GM18526 (cell line): Measurements from ENCODE around the gene PAPPA2.

Experiments used
- POLR2A ChIP-seq: IDR thresholded peaks from 3 replicates; pipeline ENCODE4 v1.6.1; 2011; ENCODE audit not compliant: insufficient read length; ENCODE audit errors: extremely low read depth

The PAPPA2 gene

DNA sequence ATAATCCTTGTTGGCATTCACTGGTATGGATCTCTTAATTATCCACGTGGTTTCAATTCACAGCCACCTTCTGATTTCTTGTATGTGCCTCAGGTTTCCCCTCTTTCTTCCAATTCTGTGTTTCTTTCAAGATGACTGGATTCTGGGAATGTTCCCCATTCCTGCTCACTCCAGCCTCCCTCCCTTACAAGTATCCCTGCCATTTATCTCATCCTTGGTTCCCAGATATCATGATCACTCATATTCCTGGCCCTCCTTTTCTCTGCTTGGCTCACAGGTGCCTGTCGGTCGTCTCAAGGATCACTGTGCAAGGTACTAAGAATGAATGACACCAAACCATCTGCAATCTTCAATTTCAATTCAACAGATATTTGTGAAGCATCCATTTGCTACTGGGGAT, 422.4 kb downstream of the PAPPA2 start:
- TF ChIP-seq POLR2A = no peak

DNA sequence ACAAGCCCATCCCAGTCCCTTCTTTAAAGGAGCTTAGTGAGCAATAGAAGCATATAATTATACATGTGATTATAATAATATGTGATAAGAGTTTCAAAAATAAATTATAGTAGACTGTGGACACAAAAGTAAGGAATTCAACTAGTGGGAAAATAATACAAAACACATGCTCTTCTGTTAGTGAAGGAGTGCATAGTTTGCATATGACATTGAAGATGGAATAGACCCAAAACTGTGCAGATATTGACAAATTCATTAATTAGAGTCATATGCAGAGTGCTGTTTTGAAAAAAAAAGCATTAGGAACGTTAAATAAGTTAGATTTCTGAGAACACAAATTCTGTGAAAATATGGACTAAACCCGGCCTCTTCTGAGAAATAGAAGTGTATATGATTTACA, 422.8 kb downstream of the PAPPA2 start:
- no peak for TF ChIP-seq POLR2A

DNA sequence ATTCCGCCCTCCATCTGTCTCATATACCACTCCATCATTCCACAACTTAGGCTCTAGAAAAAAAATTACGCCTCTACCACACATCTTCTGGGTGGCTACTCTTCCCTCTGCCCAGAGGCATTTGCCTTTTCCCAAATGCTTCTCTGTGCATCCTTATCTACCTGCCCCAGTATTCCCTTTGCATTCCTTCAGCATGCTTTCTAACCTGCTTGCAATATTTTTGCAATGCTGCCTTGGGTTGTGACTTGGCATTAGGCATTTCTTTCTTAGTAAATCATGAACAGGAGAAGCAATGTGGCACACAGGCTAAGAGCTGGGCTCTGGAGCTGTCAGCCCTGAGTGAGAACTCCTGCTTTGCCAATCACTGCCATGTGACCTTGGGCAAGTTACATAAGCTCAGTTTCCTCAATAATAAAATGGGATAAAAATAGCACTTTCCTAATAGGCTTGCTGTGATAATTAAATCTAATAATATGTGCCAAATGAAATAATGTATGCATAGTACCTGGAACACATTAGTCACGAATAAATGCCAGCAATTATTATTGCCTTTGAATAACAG, 425.6 kb downstream of the PAPPA2 start:
- no peak for TF ChIP-seq POLR2A

DNA sequence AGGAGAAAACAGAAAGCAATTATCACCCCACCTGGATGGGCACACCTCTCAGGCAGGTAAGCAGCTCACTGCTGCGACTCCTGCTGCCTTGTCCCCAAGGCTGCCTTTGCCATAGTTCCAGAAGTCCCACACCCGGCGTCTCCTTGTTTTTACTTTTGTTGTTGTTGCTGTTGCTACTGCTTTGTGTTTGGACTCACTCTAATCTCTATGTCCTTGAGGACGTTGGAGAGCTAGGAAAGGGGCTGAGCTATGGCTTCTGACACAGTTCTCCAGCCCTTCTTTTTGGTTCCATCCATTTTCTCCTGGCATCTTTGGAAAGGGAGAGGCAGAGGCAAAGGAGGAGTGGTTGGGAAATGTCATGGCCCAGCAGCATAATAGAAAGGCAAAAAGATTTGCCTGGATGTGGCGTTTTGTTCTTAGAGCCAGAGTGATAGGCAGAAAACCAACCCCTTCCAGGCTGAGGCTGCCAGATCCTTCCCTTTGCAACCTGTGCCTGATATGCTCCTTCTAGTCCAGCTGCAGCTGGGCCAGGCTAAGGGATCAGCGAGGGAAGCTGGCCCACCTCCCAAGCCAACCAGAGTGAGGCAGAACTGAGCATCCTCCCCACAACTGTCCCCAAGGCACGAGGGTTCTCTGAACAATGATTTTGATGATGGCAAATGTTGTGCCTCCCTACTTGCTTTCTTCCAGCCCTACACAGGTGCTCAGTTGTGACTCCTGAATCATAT, 430.8 kb downstream of the PAPPA2 start:
- TF ChIP-seq POLR2A = no peak

DNA sequence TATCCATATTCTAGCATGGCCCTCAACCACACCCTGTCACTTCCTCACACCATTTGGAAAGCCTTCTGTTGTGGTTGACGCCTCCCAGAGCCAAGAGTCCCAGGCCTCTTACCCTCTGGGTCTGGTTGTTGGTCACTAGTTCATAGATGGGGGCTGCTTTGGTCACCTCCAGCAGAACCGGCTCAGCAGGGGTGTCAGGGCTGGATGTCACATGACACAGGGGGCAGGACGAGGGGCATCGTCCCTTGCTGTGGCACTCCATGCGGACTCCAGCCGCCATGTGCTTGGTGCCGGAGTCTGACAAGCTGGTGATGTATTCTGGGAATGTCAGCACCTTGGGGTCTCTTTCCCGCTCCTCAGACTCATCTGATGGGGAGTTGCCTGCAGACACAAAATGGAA, 431.5 kb downstream of the PAPPA2 start:
- no peak for TF ChIP-seq POLR2A
